GM19397 (cell line): ENCODE results near the gene GNA15.
"Not testable (repeated sequence)": the region's sequence is repeated elsewhere in the genome, so short reads cannot be mapped to it uniquely, and the experiment has no call there.

Experiments used
- ATAC-seq: cut with Tn5 transposase; IDR thresholded peaks from one replicate; pipeline ENCODE4 v1.9.1; 2021; ENCODE audit warnings: mild to moderate bottlenecking, moderate library complexity; ENCODE audit not compliant: unreplicated experiment

The GNA15 gene

GRCh38 chr19:3189702-3190469 is 54.1 kb downstream of the GNA15 start:
- no peak for ATAC-seq

DNA sequence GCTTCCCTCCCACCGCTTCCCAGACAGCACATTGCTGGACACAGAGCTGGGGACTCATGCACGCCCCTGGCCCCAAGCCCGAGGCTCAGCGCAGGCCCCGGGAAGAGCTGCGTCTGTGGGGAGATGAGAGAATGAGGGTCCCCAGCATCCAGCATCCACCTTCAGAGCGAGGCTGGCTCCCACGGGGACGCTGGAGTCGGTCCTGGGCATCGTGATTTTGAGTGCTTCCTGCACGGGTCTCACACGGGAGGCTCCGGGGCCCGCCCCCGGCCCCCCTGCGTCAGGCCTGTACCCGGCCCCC is 54.6 kb downstream of the GNA15 start:
- ATAC-seq, result no peak

DNA sequence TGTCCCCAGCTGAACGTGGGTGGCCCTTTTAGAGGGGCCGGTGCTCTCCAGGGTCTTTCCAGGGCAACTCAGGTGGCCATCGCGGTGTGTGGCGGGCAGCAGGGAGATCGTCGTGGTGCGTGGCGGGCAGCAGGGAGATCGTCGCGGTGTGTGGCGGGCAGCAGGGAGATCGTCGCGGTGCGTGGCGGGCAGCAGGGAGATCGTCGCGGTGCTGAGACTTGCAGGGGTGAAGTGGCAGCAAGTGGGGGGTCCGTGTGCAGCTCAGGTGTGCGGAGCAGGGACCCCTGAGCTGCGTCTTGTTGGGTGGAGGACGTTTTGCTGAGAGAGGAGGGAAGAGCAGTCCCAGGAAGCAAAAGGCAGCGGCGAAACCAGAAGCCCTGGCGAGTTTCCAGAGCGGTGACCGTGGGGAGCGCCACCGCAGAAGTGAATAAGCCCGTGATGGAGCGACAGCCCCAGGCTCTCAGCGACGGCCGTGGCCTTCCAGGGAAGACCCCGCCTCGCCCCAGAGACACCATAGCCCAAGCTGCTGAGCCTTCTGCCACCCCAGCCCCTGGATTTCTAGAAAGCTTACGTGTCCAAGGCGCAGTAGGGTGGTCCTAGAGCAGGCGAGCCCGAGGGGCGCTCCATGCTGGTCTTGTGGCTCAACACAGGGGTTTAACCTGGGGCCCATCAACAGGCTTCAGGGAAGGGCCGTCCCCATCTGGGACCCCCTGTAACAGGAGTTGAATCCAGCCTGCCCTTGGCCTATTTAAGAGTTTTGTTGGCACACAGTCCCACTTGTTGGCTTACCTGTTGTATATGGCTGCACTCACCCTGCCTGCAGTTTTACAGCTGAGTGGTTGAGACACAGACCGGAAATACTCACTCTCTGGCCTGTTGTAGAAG is 55.3 kb downstream of the GNA15 start:
- ATAC-seq, result no peak

DNA sequence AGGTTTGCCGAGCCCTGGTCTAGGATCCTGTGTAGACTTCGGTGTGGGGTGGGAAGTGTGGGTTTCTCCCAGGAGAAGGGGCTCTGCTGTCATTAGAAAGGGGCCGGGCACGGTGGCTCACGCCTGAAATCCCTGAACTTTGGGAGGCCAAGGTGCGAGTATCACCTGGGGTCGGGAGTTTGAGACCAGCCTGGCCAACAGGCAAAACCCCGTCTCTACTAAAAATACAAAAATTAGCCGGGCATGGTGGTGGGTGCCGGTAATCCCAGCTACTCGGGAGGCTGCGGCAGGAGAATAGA is 55.9 kb downstream of the GNA15 start:
- ATAC-seq, result not testable (repeated sequence)

DNA sequence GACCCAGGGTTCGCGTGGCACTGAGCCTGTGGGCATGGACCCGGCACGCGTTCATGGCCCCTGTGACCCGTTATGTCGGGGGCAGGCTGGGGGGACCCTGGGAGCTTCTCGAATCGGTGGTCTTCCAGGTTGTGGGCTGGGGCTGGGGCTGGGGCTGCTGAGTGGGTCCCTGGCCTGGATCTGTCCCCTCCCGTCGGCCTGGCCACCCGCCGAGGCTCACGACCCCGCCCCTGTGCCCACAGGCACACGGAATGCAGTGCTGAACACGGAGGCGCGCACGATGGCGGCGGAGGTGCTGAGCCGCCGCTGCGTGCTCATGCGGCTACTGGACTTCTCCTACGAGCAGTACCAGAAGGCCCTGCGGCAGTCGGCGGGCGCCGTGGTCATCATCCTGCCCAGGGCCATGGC is 56.4 kb downstream of the GNA15 start:
- ATAC-seq, result no peak

GRCh38 chr19:3192684-3193083 is 56.9 kb downstream of the GNA15 start:
- ATAC-seq, result no peak

DNA sequence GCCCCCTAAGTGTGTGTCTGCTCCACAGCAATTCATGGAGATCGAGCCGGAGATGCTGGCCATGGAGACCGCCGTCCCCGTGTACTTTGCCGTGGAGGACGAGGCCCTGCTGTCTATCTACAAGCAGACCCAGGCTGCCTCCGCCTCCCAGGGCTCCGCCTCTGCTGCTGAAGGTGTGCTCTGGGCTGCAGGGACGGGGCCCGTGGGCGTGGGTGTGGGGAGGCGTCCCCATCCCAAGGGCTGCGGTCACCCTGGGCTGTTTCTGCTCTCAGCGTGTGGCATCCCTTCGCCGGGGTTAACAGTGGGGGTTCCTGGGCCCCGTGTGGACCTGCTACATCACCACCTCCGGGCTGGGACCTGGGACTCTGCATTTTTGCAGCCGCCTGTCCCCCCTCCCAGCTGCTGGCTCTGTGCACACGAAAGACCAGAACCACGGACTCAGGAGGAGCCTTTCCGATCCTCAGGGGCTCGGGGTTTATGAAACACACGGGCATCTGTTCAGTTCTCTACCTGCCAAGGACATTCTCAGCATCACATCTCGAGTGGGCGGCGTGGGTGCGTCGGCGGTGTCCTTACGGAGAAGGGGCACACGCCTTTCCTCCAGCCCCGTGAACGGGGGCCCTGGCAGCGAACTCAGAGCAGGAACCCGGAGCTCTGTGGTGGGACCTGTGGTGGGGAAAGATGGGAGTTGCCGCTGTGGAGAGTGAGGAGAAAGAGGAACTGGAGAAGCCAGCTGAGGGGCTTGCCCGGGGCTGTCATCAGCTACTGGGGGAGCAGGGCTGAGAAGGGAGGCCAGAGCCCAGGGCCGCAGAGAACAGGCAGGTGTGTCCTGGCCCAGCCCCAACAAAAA is 57.6 kb downstream of the GNA15 start:
- ATAC-seq, result no peak

GRCh38 chr19:3194106-3195087 is 58.6 kb downstream of the GNA15 start:
- ATAC-seq, result no peak

GRCh38 chr19:3196064-3196932 is 60.5 kb downstream of the GNA15 start:
- no peak for ATAC-seq

- no peak for ATAC-seq
Measured at GRCh38 chr19:3196933-3197205, 61.0 kb downstream of the GNA15 start.

DNA sequence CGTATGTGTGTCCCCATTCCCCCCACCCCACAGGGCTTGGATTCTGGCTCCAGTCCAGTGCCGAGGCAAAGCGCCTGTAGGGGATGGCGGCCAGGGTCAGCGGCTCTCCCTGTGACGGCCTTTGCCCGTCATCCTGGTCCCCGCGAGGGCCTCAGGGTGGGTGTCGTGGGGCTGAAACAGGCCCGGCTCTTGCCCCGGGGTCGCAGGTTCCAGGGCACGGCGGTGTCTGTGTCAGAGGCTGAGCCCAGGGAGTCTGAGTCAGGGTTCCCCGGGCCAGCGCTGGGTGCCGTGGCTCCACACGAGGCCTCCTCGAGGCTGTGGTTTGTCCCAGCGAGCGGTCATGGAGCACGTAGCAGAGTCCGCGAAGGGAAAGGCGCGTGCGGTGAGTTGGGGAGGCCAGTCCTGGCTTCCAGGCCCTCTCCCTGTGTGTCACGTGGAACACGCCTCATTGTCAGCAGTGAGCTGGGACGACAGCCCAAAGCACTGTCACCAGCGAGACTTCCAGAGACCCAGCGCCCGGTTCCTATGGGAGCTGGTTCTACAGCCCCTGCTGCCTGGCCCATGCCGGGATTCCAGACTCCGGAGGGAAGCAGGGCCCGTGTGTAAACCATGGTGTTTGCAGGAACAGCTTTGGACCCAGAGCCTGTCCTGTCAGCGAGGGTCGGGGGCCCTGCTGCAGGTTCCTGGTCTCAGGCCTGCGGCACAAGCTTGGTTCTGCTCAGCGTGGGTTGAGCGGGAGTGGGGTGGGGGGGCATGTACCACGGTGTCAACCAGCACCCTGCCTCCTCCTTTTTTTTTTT is 63.3 kb downstream of the GNA15 start:
- no peak for ATAC-seq

- ATAC-seq, result no peak
Measured at GRCh38 chr19:3201072-3201700, 65.4 kb downstream of the GNA15 start.

- ATAC-seq, result no peak
Measured at GRCh38 chr19:3201911-3202310, 66.1 kb downstream of the GNA15 start.

- ATAC-seq, result no peak
Measured at GRCh38 chr19:3202346-3202745, 66.5 kb downstream of the GNA15 start.

GRCh38 chr19:3202895-3203294 is 67.1 kb downstream of the GNA15 start:
- not testable (repeated sequence) for ATAC-seq

DNA sequence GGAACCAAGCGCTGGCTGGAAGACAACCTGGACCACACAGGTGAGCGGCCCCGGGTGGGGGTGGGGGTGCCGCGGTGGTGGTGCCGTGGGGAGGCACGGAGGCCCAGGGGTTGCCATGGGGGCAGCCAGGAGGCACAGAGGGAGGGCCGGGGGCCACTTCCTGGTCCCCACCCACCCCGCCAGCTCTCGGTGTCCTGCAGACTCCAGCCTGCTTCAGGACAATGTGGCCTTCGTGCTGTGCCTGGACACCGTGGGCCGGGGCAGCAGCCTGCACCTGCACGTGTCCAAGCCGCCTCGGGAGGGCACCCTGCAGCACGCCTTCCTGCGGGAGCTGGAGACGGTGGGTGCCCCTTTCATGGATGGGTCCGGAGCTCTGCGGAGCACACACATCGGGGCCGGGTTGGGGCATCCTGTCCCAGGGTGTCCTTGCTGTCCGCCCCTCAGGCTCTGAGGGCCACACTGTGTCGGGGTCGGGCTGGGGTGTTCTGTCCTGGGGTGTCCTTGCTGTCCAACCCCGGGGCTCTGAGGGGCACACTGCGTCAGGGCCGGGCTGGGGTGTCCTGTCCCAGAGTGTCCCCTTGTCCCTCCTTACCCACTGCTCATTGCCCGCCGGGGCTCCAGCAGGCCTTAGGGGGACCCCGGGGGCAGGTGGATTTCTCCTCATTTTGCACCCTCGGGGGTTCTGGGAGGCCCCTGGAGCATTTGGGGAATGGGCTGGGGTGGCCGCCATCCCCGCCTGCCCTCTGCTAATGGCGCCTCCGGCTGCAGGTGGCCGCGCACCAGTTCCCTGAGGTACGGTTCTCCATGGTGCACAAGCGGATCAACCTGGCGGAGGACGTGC is 68.2 kb downstream of the GNA15 start:
- ATAC-seq, result no peak

GRCh38 chr19:3204646-3205275 is 68.9 kb downstream of the GNA15 start:
- ATAC-seq, result no peak
